Mesenchymal stem cell (in vitro differentiated cells and primary cell): ENCODE data around the gene LCE3D.
"Not testable (repeated sequence)": the region's sequence is repeated elsewhere in the genome, so short reads cannot be mapped to it uniquely, and the experiment has no call there.

ENCODE experiments used
- DNase-seq: peaks from one replicate; pipeline ENCODE4 v3.0.0-alpha.2; 2013
- H2AFZ ChIP-seq: one replicate; pipeline ENCODE4 v1.6.1; 2013; ENCODE audit warnings: low read depth, mild to moderate bottlenecking, control low read depth, inconsistent platforms, low read length, moderate library complexity
- H2AK5ac ChIP-seq: 2 replicates; pipeline ENCODE4 v1.6.1; 2013; ENCODE audit warnings: low read length, moderate library complexity, mild to moderate bottlenecking, inconsistent platforms; ENCODE audit not compliant: severe bottlenecking
- H2BK120ac ChIP-seq: one replicate; pipeline ENCODE4 v1.6.1; 2013; ENCODE audit warnings: low read depth, mild to moderate bottlenecking, inconsistent platforms, low read length, moderate library complexity
- H2BK12ac ChIP-seq, 2 experiments: one replicate each; pipeline ENCODE4 v1.6.1; 2013; ENCODE audit warnings: inconsistent platforms in 2 of 2, low read length in 2 of 2, mild to moderate bottlenecking in 2 of 2, moderate library complexity in 2 of 2, control low read depth in 1 of 2
- H2BK15ac ChIP-seq: one replicate; pipeline ENCODE4 v1.6.1; 2013; ENCODE audit warnings: mild to moderate bottlenecking, low read depth, inconsistent platforms; ENCODE audit not compliant: poor library complexity, severe bottlenecking
- H2BK5ac ChIP-seq: 2 replicates; pipeline ENCODE4 v1.6.1; 2013; ENCODE audit warnings: low read depth, mild to moderate bottlenecking, low read length, control low read depth, inconsistent platforms; ENCODE audit not compliant: poor library complexity, severe bottlenecking
- H3K14ac ChIP-seq, 2 experiments: one replicate each; pipeline ENCODE4 v1.6.1; 2013; ENCODE audit warnings: inconsistent platforms in 2 of 2, low read length in 2 of 2, control low read depth in 1 of 2, mild to moderate bottlenecking in 1 of 2, moderate library complexity in 1 of 2
- H3K18ac ChIP-seq, 2 experiments: one replicate each; pipeline ENCODE4 v1.6.1; 2013; ENCODE audit warnings: inconsistent platforms in 2 of 2, low read length in 2 of 2, control low read depth in 1 of 2, low read depth in 1 of 2, mild to moderate bottlenecking in 1 of 2
- H3K23ac ChIP-seq, 2 experiments: one replicate each; pipeline ENCODE4 v1.6.1; 2013; ENCODE audit warnings: inconsistent platforms in 2 of 2, low read length in 2 of 2, mild to moderate bottlenecking in 2 of 2, moderate library complexity in 2 of 2, control low read depth in 1 of 2
- H3K27ac ChIP-seq: 2 replicates; pipeline ENCODE4 v1.5.1; 2013; ENCODE audit warnings: mild to moderate bottlenecking, moderate library complexity, low read length, control low read depth, inconsistent platforms; ENCODE audit not compliant: poor library complexity, severe bottlenecking
- H3K27me3 ChIP-seq, 2 experiments: 2 replicates each; pipeline versions ENCODE4 v1.6.1 to v1.7.0; 2013; ENCODE audit warnings: low read length in 2 of 2, mild to moderate bottlenecking in 2 of 2, moderate library complexity in 2 of 2, control low read depth in 1 of 2, inconsistent platforms in 1 of 2; ENCODE audit not compliant: control insufficient read depth in 1 of 2, insufficient read depth in 1 of 2
- H3K36me3 ChIP-seq, 2 experiments: 2 replicates each; pipeline versions ENCODE4 v1.6.1 to v1.7.0; 2013; ENCODE audit warnings: low read length in 2 of 2, control low read depth in 1 of 2, inconsistent platforms in 1 of 2, low read depth in 1 of 2, mild to moderate bottlenecking in 1 of 2; ENCODE audit not compliant: insufficient read depth in 2 of 2, control insufficient read depth in 1 of 2
- H3K4ac ChIP-seq, 2 experiments: one replicate each; pipeline ENCODE4 v1.6.1; 2013; ENCODE audit warnings: inconsistent platforms in 2 of 2, low read length in 2 of 2, mild to moderate bottlenecking in 2 of 2, moderate library complexity in 2 of 2, control low read depth in 1 of 2, low read depth in 1 of 2
- H3K4me1 ChIP-seq: 2 replicates; pipeline ENCODE4 v1.6.1; 2013; ENCODE audit warnings: low read depth, low read length, control low read depth; ENCODE audit not compliant: control insufficient read depth, insufficient read depth
- H3K4me2 ChIP-seq: 2 replicates; pipeline ENCODE4 v1.6.1; 2013; ENCODE audit warnings: low read length, mild to moderate bottlenecking, inconsistent platforms; ENCODE audit not compliant: poor library complexity, severe bottlenecking
- H3K4me3 ChIP-seq, 2 experiments: 2 replicates each; pipeline versions ENCODE4 v1.5.1 to v1.7.0; 2013; ENCODE audit warnings: low read length in 2 of 2, mild to moderate bottlenecking in 2 of 2, control low read depth in 1 of 2, low read depth in 1 of 2; ENCODE audit not compliant: insufficient read depth in 1 of 2
- H3K79me1 ChIP-seq: replicated peaks from 2 replicates; pipeline ENCODE4 v1.6.1; 2013; ENCODE audit warnings: mild to moderate bottlenecking, control low read depth, low read length, inconsistent platforms; ENCODE audit not compliant: poor library complexity, severe bottlenecking
- H3K9ac ChIP-seq: 2 replicates; pipeline ENCODE4 v1.7.0; 2013; ENCODE audit warnings: mild to moderate bottlenecking, low read length, moderate library complexity
- H3K9me3 ChIP-seq: 2 replicates; pipeline ENCODE4 v1.7.0; 2013; ENCODE audit warnings: mild to moderate bottlenecking, low read length; ENCODE audit not compliant: control insufficient read depth
- H4K8ac ChIP-seq: one replicate; pipeline ENCODE4 v1.6.1; 2013; ENCODE audit warnings: inconsistent platforms, mild to moderate bottlenecking, low read length, moderate library complexity
- H4K91ac ChIP-seq: one replicate; pipeline ENCODE4 v1.6.1; 2013; ENCODE audit warnings: mild to moderate bottlenecking, low read length, inconsistent platforms
- WGBS: methylation state at CpG from one replicate; pipeline ENCODE4 v1.1.7; 2013; ENCODE audit warnings: mixed read lengths; 5-methylcytosine and 5-hydroxymethylcytosine counted together

The LCE3D gene

DNA sequence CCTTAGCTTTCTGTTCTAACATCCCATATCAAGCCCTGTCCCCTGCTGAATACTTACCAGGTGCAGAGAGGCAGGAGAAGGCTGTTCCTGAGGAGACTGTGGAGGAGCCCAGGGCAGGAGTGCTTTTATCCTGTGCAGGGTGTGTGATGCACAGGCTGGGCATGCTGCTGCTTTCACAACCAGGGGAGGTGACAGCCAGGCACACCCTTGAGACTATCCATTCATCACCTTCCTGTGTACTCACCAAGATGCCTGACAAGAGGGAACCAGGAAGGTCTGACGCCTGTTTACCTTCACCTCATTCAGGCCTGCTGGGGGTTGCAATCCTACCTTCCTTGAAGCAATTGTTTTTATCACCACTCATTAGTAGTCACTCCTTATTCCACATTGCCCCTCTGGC is 13.6 kb downstream of the LCE3D start, which contains the start of gene LCE3E:
Gene LCE3E (minus strand): TSS at position 100 of the 400 bp plus-strand sequence. CDS start 572 bp downstream, outside the sequence.
- no peaks in the 10 kb centered on the region for H3K4me1 ChIP-seq
- H2BK120ac ChIP-seq, result no peak within 1 kb of the TSS
- H3K79me1 ChIP-seq, result no peaks in the 10 kb centered on the region
- no peak within 1 kb of the TSS for H3K18ac ChIP-seq
- H3K9ac ChIP-seq, result no peak within 1 kb of the TSS
- H3K27ac ChIP-seq, result no peak within 1 kb of the TSS
- H3K14ac ChIP-seq, result no peak within 1 kb of the TSS
- H3K4me3 ChIP-seq, result no peak within 1 kb of the TSS
- H2BK15ac ChIP-seq, result no peak within 1 kb of the TSS
- no peaks in the 10 kb centered on the region for H3K36me3 ChIP-seq
- no peak within 1 kb of the TSS for H2BK5ac ChIP-seq
- H3K23ac ChIP-seq, result no peak within 1 kb of the TSS
- no peak within 1 kb of the TSS for H2BK12ac ChIP-seq
- H3K4ac ChIP-seq, result no peak within 1 kb of the TSS
- peaks cover 24% of the 10 kb centered on the region for H3K9me3 ChIP-seq
- H4K8ac ChIP-seq, result no peak within 1 kb of the TSS
- 61% methylated on average over 1 of the region's 1 CpG for WGBS
- H2AK5ac ChIP-seq, result no peak within 1 kb of the TSS
- DNase-seq, result no peak
- H3K4me2 ChIP-seq, result no peak within 1 kb of the TSS
- no peaks in the 10 kb centered on the region for H3K27me3 ChIP-seq
- no peak within 1 kb of the TSS for H4K91ac ChIP-seq
- H2AFZ ChIP-seq, result no peak within 1 kb of the TSS

DNA sequence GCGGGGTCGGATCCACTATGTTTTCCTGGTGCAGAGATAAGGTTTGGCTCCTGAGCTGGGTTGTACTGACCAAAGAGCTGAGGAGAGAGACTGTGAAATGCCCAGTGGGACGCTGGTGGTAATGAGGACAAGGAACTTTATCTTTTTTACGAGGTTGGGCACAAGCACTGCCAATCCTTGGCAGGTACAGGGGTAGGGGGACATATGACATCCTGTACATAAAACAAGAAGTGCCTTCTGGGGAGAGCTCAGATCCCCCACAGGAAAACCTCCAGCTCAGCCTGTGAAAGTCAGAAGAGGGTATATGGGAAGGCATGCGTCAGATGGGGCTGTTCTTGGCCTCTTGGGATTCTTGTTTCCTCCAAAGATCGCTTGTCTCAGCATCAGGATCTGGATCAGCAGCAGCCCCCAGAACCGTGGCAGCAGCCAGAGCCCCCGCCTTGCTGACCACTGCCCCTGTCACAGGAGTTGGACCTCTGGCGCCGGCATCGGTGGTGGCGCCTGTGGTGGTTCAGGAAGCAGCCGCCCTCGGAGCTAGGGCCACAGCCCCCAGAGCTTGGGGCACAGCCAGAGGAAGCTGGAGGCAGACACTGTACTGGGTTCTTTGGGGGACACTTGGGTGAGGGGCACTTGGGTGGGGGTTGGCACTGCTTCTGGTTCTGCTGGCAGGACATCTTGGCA is 14.6 kb downstream of the LCE3D start:
- H2BK120ac ChIP-seq, result no peak overlapping the region
- H3K27ac ChIP-seq, result no peak overlapping the region
- no peak overlapping the region for H2AK5ac ChIP-seq
- H2BK5ac ChIP-seq, result no peak overlapping the region
- no peak overlapping the region for H3K4me3 ChIP-seq
- no peak overlapping the region for H4K8ac ChIP-seq
- H3K4me2 ChIP-seq, result no peak overlapping the region
- H3K36me3 ChIP-seq, result no peaks in the 10 kb centered on the region
- H3K9me3 ChIP-seq, result peaks cover 24% of the 10 kb centered on the region
- no peak overlapping the region for H2BK12ac ChIP-seq
- no peak overlapping the region for H3K9ac ChIP-seq
- no peak overlapping the region for H2BK15ac ChIP-seq
- H3K79me1 ChIP-seq, result no peaks in the 10 kb centered on the region
- no peaks in the 10 kb centered on the region for H3K27me3 ChIP-seq
- no peak for DNase-seq
- no peak overlapping the region for H3K4ac ChIP-seq
- no peak overlapping the region for H4K91ac ChIP-seq
- H3K18ac ChIP-seq, result no peak overlapping the region
- H3K14ac ChIP-seq, result no peak overlapping the region
- H3K23ac ChIP-seq, result no peak overlapping the region
- no peaks in the 10 kb centered on the region for H3K4me1 ChIP-seq
- 66% methylated on average over 14 of the region's 14 CpGs for WGBS
- H2AFZ ChIP-seq, result no peak overlapping the region

DNA sequence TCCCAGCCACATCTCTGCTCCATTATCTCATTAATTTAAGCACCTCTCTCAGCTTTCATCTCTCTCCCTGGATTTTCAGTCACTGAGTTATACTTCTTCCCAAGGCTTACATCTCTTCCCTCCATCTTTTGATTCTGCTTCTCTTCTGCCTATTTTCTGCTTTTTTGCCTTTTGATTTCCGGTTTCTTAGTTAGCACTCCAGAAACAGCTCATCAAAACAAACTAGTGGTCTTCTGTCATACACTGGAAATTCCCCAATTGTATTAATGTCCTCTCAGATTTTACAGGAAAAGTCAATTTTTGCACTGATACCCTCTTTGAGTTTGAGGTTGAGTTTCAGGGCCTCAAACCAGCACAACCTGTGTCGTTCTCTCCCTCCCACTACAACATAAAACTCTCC is 15.2 kb downstream of the LCE3D start:
- WGBS, result 38% methylated on average over 1 of the region's 2 CpGs
- H4K8ac ChIP-seq, result no peak overlapping the region

DNA sequence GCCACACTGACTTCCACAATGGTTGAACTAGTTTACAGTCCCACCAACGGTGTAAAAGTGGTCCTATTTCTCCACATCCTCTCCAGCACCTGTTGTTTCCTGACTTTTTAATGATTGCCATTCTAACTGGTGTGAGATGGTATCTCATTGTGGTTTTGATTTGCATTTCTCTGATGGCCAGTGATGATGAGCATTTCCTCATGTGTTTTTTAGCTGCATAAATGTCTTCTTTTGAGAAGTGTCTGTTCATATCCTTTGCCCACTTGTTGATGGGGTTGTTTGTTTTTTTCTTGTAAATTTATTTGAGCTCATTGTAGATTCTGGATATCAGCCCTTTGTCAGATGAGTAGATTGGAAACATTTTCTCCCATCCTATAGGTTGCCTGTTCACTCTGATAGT is 32.0 kb downstream of the LCE3D start:
- H3K14ac ChIP-seq, H3K27me3 ChIP-seq, H3K4me2 ChIP-seq, H3K4ac ChIP-seq, H2BK12ac ChIP-seq, H3K4me3 ChIP-seq, H2AK5ac ChIP-seq, H2AFZ ChIP-seq, H3K27ac ChIP-seq, H4K91ac ChIP-seq, H4K8ac ChIP-seq, H2BK15ac ChIP-seq, H3K4me1 ChIP-seq, DNase-seq, H3K36me3 ChIP-seq, H3K9ac ChIP-seq, H3K79me1 ChIP-seq, H3K9me3 ChIP-seq, H2BK5ac ChIP-seq, H3K18ac ChIP-seq, H2BK120ac ChIP-seq, H3K23ac ChIP-seq: not testable (repeated sequence)
- WGBS, result no CpG with 5 or more reads among the region's 1 CpG

More for the DNA sequence above, 15.2 kb downstream of the LCE3D start:
- Histone ChIP-seq H3K4me1 (no peaks in the 10 kb centered on the region), H3K9me3 (peaks cover 19% of the 10 kb centered on the region), H3K4me2 (no peak overlapping the region), H3K36me3 (no peaks in the 10 kb centered on the region), H3K27ac (no peak overlapping the region), H3K4me3 (no peak overlapping the region), H3K79me1 (no peaks in the 10 kb centered on the region), H3K14ac (no peak overlapping the region), H3K27me3 (no peaks in the 10 kb centered on the region), H2BK120ac (no peak overlapping the region), H2AFZ (no peak overlapping the region), H3K4ac (no peak overlapping the region), H2BK12ac (no peak overlapping the region), H2BK15ac (no peak overlapping the region), H4K91ac (no peak overlapping the region), H2BK5ac (no peak overlapping the region), H3K18ac (no peak overlapping the region), H2AK5ac (no peak overlapping the region), H3K9ac (no peak overlapping the region), H3K23ac (no peak overlapping the region)
- no peak for DNase-seq
